ENCODE results near the gene DRAXIN. TPM values are rescaled to one million over a fixed set of nuclear protein-coding genes. Genes with fewer than 3 reads are reported as not detected.
A peak's percentile ranks its signal among the peaks of the same experiment; 100 is the strongest.

Gene DRAXIN
- total RNA-seq, 8 experiments from 2014 or later: 0.10 to 100 (median 78.0) TPM; not detected in 1

DNA sequence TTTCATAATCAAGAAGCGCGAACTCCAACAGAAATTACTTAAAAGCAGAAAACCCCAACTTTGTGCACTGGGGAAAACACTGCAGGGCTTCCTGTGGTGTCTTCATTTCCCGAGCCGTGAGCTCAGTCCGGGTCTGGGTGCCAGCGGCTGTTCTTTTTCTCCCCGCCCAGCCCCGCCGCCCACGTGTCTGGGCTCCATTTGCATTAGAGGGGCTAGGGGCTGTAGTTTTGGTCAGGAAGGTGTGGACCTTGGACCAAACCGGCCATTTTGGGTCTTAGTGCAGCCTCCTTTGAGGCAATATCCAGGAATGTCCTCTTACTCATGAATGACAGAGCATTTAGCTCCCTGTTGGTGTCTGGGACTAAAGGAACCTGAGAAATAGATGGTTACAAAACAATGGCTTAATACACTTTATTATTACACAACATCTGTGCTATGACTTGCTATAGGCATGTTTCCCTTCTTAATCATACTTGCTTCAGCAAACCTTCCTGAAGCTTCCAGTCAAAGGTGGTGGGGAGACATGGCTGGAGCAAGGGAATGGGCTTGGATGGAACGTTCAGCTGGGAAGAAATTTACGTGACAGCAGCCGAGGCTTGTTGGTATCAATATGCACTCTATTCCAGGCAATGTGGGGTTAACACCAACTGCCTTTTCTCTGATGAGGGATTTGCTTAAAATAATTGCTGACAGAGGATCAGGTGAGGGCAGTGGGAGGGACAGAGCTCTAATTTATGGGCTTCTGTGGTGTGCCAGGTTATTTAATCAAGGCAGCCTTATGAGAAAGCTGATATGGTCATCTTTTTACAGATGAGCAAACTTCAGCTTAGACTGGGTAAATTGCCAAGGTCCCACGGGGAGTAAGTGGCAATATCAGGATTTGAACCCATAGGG is 45.5 kb downstream of the DRAXIN start:
- peak in 5 of 8 experiments; percentile 6 to 31 (median 23) for ATAC-seq (replicated peaks in 6 of 8)
- in situ Hi-C loops (cut with MboI; ENCODE audit: low pct_unique_long_range_greater_than_20kb in 2 of 9, low sequenced_read_pairs in 9 of 9, unreplicated experiment in 9 of 9): no loop called here
- WGBS, 10 experiments: 8 to 33% (median 11%) methylated on average over 2 to 15 of the region's 15 CpGs; no CpG with 5 or more reads in 1 of the 10 experiments

GRCh38 chr1:11738096-11738495 is 46.6 kb downstream of the DRAXIN start:
- Histone ChIP-seq H3K4me3 (no peak overlapping the region), H3K27ac (no peak overlapping the region), H3K4me1 (replicated peaks in 1 of 2) (peaks cover 14 to 17% of the 10 kb centered on the region in 2 donors)
- WGBS, 10 experiments: 0 to 90% (median 80%) methylated on average over 1 to 2 of the region's 2 CpGs; no CpG with 5 or more reads in 5 of the 10 experiments
- in situ Hi-C loops (cut with MboI; ENCODE audit: low pct_unique_long_range_greater_than_20kb in 2 of 9, low sequenced_read_pairs in 9 of 9, unreplicated experiment in 9 of 9): no loop called here
- no peak for ATAC-seq (replicated peaks in 6 of 8)

More for the DNA sequence above, 45.5 kb downstream of the DRAXIN start:
- Histone ChIP-seq H3K4me1 (replicated peaks in 1 of 2) (peaks cover 24 to 26% of the 10 kb centered on the region in 2 donors), H3K27ac (no peak overlapping the region), H3K4me3 (peak overlapping the region; percentile 47 to 58 (median 55))

DNA sequence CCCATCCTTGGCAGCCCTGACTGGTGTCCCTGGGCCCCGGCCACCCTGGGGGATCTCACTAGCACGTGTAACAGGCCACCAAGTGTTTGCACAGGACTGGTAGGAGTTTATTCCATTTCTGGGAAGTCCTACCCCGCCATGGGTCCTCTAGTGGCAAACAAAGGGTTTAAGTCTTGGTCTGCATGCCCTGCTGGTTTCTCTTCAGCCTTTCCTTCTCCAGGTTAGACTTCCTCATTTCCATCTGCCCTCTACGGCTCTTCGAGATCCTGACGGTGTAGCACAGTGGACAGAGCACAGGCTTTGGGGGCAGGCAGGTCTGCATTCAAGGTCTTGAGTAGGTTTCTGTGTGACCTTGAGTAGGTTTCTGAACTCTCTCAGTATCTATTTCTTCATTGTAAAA is 47.3 kb downstream of the DRAXIN start:
- Histone ChIP-seq H3K4me3 (no peak overlapping the region), H3K4me1 (replicated peaks in 1 of 2) (peaks cover 14 to 17% of the 10 kb centered on the region in 2 donors), H3K27ac (no peak overlapping the region)
- WGBS, 10 experiments: 91 to 100% (median 98%) methylated on average over 1 to 6 of the region's 6 CpGs; no CpG with 5 or more reads in 5 of the 10 experiments
- in situ Hi-C loops (cut with MboI; ENCODE audit: low pct_unique_long_range_greater_than_20kb in 2 of 9, low sequenced_read_pairs in 9 of 9, unreplicated experiment in 9 of 9): no loop called here
- no peak for ATAC-seq (replicated peaks in 6 of 8)

DNA sequence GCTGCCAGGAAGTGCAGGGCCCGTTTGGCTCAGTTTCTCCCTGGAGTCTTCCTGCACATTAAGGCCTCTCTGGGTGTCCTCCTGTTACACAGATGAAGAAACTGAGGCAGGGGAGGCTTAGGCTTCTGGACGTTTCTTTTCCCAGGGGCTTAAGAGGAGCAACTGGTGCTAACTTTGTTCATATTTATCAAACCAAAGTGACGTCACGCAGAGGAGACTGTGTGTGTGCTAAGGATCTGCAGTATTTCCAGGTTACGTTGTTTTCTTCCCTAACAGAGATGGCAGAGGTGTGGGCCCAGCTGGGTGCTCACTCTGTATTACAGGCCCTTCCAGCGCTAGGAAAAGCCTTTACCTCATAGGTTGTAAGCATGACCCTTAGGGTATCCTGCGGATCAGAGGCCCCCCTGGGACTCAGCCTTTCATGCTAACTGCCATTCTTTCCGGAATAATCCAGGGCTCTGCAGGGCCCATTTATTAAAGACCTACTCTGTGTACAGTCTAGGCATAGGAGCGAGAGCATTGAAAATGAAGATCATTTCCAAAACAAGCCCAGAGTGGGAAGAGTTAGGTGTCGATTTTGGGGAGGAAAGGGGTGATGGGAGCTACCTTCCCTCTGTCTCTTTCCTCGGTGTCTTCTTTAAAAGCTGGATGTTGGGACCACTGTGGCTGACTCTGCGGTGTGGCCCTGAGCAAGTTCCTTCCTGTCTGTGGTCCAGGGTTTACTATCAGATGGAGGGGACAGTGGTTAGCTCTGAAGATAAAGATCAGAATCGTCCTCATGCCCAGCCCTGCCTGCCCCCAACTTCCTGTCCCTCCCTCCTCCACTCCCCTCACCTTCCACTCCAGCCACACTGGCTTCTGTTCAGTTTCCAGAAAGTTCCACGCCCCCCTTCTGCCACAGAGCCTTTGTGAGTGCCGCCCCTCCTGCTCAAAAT is 49.0 kb downstream of the DRAXIN start:
- Histone ChIP-seq H3K27ac (no peak overlapping the region), H3K4me3 (no peak overlapping the region), H3K4me1 (replicated peaks in 1 of 2) (peaks cover 11 to 15% of the 10 kb centered on the region in 2 donors)
- WGBS, 10 experiments: 54 to 100% (median 72%) methylated on average over 1 to 12 of the region's 15 CpGs; no CpG with 5 or more reads in 1 of the 10 experiments
- ATAC-seq (replicated peaks in 6 of 8): no peak
- in situ Hi-C loops (cut with MboI; ENCODE audit: low pct_unique_long_range_greater_than_20kb in 2 of 9, low sequenced_read_pairs in 9 of 9, unreplicated experiment in 9 of 9): no loop called here

DNA sequence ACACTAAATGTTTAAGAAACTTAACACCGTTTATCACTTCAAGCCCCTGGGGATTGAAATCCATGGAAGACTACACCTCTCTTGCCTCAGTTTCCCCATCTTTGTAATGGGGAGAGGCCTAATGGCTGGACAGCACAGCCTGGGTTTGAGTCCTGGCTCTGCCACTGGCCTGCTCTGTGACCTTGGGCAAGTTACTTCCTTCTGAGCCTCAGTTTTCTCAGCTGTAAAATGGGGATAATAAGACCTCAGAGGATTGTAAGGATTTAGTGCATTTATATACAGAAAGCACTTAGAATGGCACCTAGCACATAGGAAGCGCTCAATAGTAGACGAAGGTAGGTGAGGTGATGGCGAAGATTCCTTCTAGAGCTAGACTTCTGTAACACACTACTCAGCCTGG is 50.0 kb downstream of the DRAXIN start:
- in situ Hi-C loops (cut with MboI; ENCODE audit: low pct_unique_long_range_greater_than_20kb in 2 of 9, low sequenced_read_pairs in 9 of 9, unreplicated experiment in 9 of 9): no loop called here
- no peak overlapping the region for H3K4me3 ChIP-seq
- no peak overlapping the region for H3K27ac ChIP-seq
- H3K4me1 ChIP-seq (replicated peaks in 1 of 2): peaks cover 9 to 12% of the 10 kb centered on the region in 2 donors
- ATAC-seq (replicated peaks in 6 of 8): no peak
- 80 to 100% (median 92%) methylated on average over 2 to 4 of the region's 4 CpGs; no CpG with 5 or more reads in 1 of the 10 experiments for WGBS, 10 experiments

DNA sequence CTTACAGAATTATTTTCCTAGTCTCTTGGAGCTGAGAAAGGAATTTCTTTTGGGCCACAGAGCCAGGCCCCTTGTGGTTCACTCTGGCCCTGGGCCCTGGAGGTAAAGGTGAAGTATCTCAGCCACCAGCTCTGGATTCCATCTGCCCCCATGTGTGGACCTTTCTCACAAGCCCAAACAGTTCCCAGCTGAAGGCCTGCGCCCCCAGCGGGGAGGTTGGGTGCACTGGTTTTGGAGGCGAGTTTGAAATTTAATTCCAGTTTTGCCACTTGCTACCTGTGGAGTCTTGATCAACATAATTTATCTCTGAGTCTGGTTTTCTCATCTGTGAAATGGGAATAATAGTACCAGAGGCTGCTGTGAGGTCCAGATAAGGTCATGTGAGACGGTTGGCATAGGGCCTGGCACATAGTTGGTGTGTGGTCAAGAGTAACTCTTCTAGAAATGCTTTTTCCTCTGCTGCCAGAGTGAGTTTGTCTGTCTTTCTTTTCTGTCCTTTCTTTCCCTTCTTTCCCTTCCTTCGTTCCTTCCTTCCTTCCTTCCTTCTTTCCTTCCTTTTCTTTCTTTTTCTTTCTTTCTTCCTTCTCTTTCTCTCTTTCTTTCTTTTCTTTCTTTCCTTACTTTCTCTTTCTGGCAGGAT is 50.5 kb downstream of the DRAXIN start:
- ATAC-seq (replicated peaks in 6 of 8): no peak
- Histone ChIP-seq H3K27ac (no peak overlapping the region), H3K4me3 (no peak overlapping the region), H3K4me1 (replicated peaks in 1 of 2) (peaks cover 5 to 8% of the 10 kb centered on the region in 2 donors)
- 64 to 96% (median 87%) methylated on average over 1 to 5 of the region's 5 CpGs; no CpG with 5 or more reads in 1 of the 10 experiments for WGBS, 10 experiments
- in situ Hi-C loops (cut with MboI; ENCODE audit: low pct_unique_long_range_greater_than_20kb in 2 of 9, low sequenced_read_pairs in 9 of 9, unreplicated experiment in 9 of 9): no loop called here

DNA sequence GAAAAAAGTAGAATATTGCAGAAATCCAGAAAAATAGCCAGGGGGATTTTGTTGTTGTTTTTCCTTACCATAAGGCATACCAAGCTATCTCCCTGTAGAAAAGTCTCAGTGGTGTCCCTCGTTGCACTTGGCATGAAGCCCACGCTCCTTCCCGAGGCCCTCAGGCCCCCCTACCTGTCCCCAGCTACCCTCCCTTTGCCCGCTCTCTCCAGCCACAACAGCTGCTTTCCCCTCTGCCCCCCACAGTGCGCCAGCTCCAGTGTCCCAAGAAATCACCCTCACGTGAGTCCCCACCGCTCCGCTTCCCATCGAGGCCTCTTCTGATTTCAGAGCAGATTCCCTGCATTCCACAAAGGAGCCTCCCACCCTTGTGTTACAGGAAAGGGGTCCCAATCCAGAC is 52.8 kb downstream of the DRAXIN start:
- no peak overlapping the region for H3K4me3 ChIP-seq
- H3K4me1 ChIP-seq (replicated peaks in 1 of 2): no peaks in the 10 kb centered on the region
- ATAC-seq (replicated peaks in 6 of 8): no peak
- in situ Hi-C loops (cut with MboI; ENCODE audit: low pct_unique_long_range_greater_than_20kb in 2 of 9, low sequenced_read_pairs in 9 of 9, unreplicated experiment in 9 of 9): no loop called here
- WGBS, 10 experiments: 82 to 92% (median 87%) methylated on average over 2 to 8 of the region's 9 CpGs; no CpG with 5 or more reads in 6 of the 10 experiments
- no peak overlapping the region for H3K27ac ChIP-seq

GRCh38 chr1:11746092-11746491 is 54.6 kb downstream of the DRAXIN start:
- no peak overlapping the region for H3K27ac ChIP-seq
- no peak for ATAC-seq (replicated peaks in 6 of 8)
- in situ Hi-C loops (cut with MboI; ENCODE audit: low pct_unique_long_range_greater_than_20kb in 2 of 9, low sequenced_read_pairs in 9 of 9, unreplicated experiment in 9 of 9): no loop called here
- no peaks in the 10 kb centered on the region for H3K4me1 ChIP-seq (replicated peaks in 1 of 2)
- 32 to 100% (median 85%) methylated on average over 1 to 6 of the region's 6 CpGs for WGBS, 10 experiments
- no peak overlapping the region for H3K4me3 ChIP-seq

DNA sequence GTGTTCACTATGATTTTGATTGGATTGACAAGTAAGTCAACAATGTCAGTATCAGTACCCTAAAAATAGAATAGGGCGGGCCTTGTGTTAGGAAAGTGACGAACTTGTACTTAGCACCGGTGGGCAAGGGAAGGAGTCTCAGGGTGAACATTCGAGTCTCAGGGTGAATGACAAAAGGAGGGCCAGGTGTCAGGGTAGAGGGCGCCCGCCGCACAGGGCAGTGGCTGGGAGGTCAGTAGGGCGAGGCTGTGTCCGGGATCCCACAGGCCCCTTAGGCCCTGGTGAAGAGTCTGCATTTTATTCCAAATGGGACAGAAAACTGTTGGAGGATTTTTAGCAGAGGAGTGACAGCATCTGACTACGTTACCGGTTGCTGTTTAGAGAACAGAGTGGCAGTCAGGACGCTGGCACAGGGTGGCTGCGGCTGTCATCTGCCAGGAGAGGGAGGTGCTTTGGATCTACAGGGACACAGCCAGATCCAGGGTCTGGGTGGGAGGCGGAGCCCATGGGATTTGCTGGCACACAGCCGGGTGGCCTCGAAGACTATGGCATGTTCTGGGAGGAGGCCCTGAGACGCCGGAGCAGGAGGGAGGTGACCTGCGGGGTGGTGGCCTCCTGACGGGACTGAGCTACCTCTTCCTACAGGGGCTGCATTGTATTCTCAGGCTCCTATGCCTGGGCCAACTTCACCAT is 55.4 kb downstream of the DRAXIN start:
- in situ Hi-C loops (cut with MboI; ENCODE audit: low pct_unique_long_range_greater_than_20kb in 2 of 9, low sequenced_read_pairs in 9 of 9, unreplicated experiment in 9 of 9): no loop called here
- peak in 1 of 8 experiments; percentile 7 for ATAC-seq (replicated peaks in 6 of 8)
- no peak overlapping the region for H3K27ac ChIP-seq
- no peaks in the 10 kb centered on the region for H3K4me1 ChIP-seq (replicated peaks in 1 of 2)
- WGBS, 10 experiments: 73 to 100% (median 83%) methylated on average over 3 to 17 of the region's 20 CpGs; no CpG with 5 or more reads in 2 of the 10 experiments
- no peak overlapping the region for H3K4me3 ChIP-seq

DNA sequence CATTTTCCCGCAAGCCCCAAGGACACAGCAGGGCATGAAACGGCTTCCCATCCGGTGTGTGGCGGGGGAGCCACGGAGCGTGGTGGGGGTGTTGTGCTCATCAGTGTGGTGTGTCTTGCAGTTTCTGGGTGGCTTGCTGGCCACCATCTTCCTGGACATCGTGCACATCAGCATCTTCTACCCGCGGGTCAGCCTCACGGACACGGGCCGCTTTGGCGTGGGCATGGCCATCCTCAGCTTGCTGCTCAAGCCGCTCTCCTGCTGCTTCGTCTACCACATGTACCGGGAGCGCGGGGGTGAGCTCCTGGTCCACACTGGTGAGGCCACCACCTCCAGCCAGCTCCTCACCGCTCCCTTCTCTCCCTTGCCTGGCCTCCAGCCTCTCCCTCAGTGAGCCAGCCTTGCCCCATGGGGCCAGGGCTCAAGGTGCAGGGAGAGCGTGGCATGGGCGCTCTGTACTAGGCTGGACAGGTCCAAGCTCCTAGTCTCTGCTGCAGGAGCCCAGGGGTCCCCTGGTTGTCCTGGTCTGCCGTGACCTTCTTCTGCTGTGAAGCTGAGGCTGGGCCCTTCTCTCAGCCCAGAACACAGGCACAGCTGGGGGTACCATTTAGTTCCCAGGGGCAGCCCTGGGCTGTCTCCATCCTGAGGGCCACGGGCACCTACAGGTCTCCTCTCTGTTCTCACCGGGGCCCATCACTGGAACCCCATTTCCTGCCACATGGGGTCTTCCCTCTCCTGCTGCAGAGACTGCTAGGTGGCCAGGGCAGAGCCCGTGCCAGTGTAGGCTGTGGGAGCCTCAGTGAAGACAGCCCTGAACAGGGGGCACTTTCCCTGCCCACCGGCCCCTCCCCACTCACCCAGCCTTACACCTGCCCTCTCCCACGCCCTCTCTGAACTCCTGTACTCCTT is 57.0 kb downstream of the DRAXIN start:
- H3K27ac ChIP-seq: no peak overlapping the region
- H3K4me1 ChIP-seq (replicated peaks in 1 of 2): peaks cover 10 to 12% of the 10 kb centered on the region in 2 donors
- WGBS, 10 experiments: 80 to 98% (median 90%) methylated on average over 1 to 14 of the region's 27 CpGs; no CpG with 5 or more reads in 3 of the 10 experiments
- ATAC-seq (replicated peaks in 6 of 8): peak in 4 of 8 experiments; percentile 1 to 23 (median 7)
- in situ Hi-C loops (cut with MboI; ENCODE audit: low pct_unique_long_range_greater_than_20kb in 2 of 9, low sequenced_read_pairs in 9 of 9, unreplicated experiment in 9 of 9): no loop called here
- no peak overlapping the region for H3K4me3 ChIP-seq

GRCh38 chr1:11749203-11749689 is 57.7 kb downstream of the DRAXIN start:
- peak; percentile 18 to 93 (median 44) for ATAC-seq (replicated peaks in 6 of 8)
- 60 to 95% (median 89%) methylated on average over 1 to 6 of the region's 9 CpGs; no CpG with 5 or more reads in 6 of the 10 experiments for WGBS, 10 experiments
- Histone ChIP-seq H3K27ac (no peak overlapping the region), H3K4me1 (replicated peaks in 1 of 2) (peaks cover 10 to 12% of the 10 kb centered on the region in 2 donors), H3K4me3 (no peak overlapping the region)
- in situ Hi-C loops (cut with MboI; ENCODE audit: low pct_unique_long_range_greater_than_20kb in 2 of 9, low sequenced_read_pairs in 9 of 9, unreplicated experiment in 9 of 9): no loop called here
